HEK293 (cell line): Measurements from ENCODE around the gene SLC18A2.

Experiments
- CTCF ChIA-PET: fragments of 350-600 bp; formaldehyde crosslinking; extraction: SDS; loops from one replicate; lab custom pipeline; 2021; ENCODE audit warnings: antibody characterized with exemption; lab: Yijun Ruan, JAX
- POLR2A ChIA-PET: fragments of 300-600 bp; formaldehyde crosslinking; extraction: SDS; loops from one replicate; lab custom pipeline; 2020; ENCODE audit warnings: antibody characterized with exemption, inconsistent platforms; lab: Yijun Ruan, JAX
- H3K27ac ChIP-seq: fragments of 200-500 bp; sonication (Bioruptor generic); 2 replicates; pipeline ENCODE4 v1.5.1; 2014; ENCODE audit warnings: low read depth, low read length, control low read depth, inconsistent platforms; ENCODE audit errors: extremely low read depth
- H3K36me3 ChIP-seq, 2 experiments: fragments of 200-500 bp in 1 of 2; sonication (Bioruptor generic) in 1 of 2; 1 replicate in 1 of 2; 2 replicates in 1 of 2; pipeline ENCODE4 v1.5.1; 2014 to 2017; ENCODE audit warnings: inconsistent platforms in 2 of 2, low read length in 2 of 2; ENCODE audit not compliant: control insufficient read depth in 2 of 2, insufficient read depth in 1 of 2
- H3K4me1 ChIP-seq: fragments of 200-500 bp; sonication (Bioruptor generic); 2 replicates; pipeline ENCODE4 v1.5.1; 2014; ENCODE audit warnings: mild to moderate bottlenecking, low read length, inconsistent platforms; ENCODE audit not compliant: control insufficient read depth, insufficient read depth
- H3K4me3 ChIP-seq: 2 replicates; pipeline ENCODE4 v1.5.1; 2011; ENCODE audit warnings: low read depth, mild to moderate bottlenecking, control low read depth, low read length, moderate library complexity
- H3K9me3 ChIP-seq: fragments of 200-500 bp; sonication (Bioruptor generic); 2 replicates; pipeline ENCODE4 v1.5.1; 2014; ENCODE audit warnings: low read depth, low read length, inconsistent platforms; ENCODE audit not compliant: control insufficient read depth, insufficient read depth
- BCL11B ChIP-seq: fragments of 450-650 bp; formaldehyde crosslinking; IDR thresholded peaks from 2 replicates; pipeline ENCODE4 v1.5.1; 2016; ENCODE audit warnings: low read depth, missing biosample characterization, missing genetic modification characterization
- KLF16 ChIP-seq: fragments of 450-650 bp; formaldehyde crosslinking; IDR thresholded peaks from 2 replicates; pipeline ENCODE4 v1.5.1; 2017; ENCODE audit warnings: missing biosample characterization, missing genetic modification characterization
- KLF7 ChIP-seq: fragments of 450-650 bp; formaldehyde crosslinking; IDR thresholded peaks from 2 replicates; pipeline ENCODE4 v1.5.1; 2016; ENCODE audit warnings: missing biosample characterization, missing genetic modification characterization, borderline replicate concordance
- MEIS1 ChIP-seq: sonication (generic); formaldehyde crosslinking; IDR thresholded peaks from 2 replicates; pipeline ENCODE4 v1.8.1; 2022; ENCODE audit warnings: missing genetic modification reagents, mild to moderate bottlenecking, borderline replicate concordance
- OSR2 ChIP-seq: fragments of 450-650 bp; formaldehyde crosslinking; IDR thresholded peaks from 2 replicates; pipeline ENCODE4 v1.5.1; 2016; ENCODE audit warnings: missing biosample characterization, missing genetic modification characterization
- PATZ1 ChIP-seq: fragments of 450-650 bp; formaldehyde crosslinking; IDR thresholded peaks from 2 replicates; pipeline ENCODE4 v1.5.1; 2016; ENCODE audit warnings: missing biosample characterization, missing genetic modification characterization
- SP7 ChIP-seq: fragments of 450-650 bp; formaldehyde crosslinking; IDR thresholded peaks from 2 replicates; pipeline ENCODE4 v1.5.1; 2016; ENCODE audit warnings: missing biosample characterization, missing genetic modification characterization
- ZBTB26 ChIP-seq: fragments of 450-650 bp; formaldehyde crosslinking; optimal IDR thresholded peaks from 2 replicates; pipeline ENCODE3; 2016; ENCODE audit warnings: missing biosample characterization, mild to moderate bottlenecking, missing genetic modification characterization
- ZBTB49 ChIP-seq: fragments of 450-650 bp; formaldehyde crosslinking; IDR thresholded peaks from 2 replicates; pipeline ENCODE4 v1.5.1; 2016; ENCODE audit warnings: missing biosample characterization, missing genetic modification characterization, low read depth
- ZNF146 ChIP-seq: fragments of 450-650 bp; formaldehyde crosslinking; IDR thresholded peaks from 2 replicates; pipeline ENCODE4 v1.5.1; 2016; ENCODE audit warnings: missing biosample characterization, missing genetic modification characterization
- ZNF184 ChIP-seq: fragments of 450-650 bp; IDR thresholded peaks from 2 replicates; pipeline ENCODE4 v1.5.1; 2018; ENCODE audit warnings: missing biosample characterization, mild to moderate bottlenecking, missing genetic modification characterization
- ZNF221 ChIP-seq: fragments of 450-650 bp; formaldehyde crosslinking; IDR thresholded peaks from 2 replicates; pipeline ENCODE4 v1.5.1; 2017; ENCODE audit warnings: missing biosample characterization, missing genetic modification characterization, borderline replicate concordance
- ZNF24 ChIP-seq: fragments of 450-650 bp; formaldehyde crosslinking; IDR thresholded peaks from 2 replicates; pipeline ENCODE4 v1.5.1; 2016; ENCODE audit warnings: missing biosample characterization, missing genetic modification characterization
- ZNF292 ChIP-seq: fragments of 450-650 bp; formaldehyde crosslinking; IDR thresholded peaks from 2 replicates; pipeline ENCODE4 v1.5.1; 2016; ENCODE audit warnings: low read depth, missing biosample characterization, missing genetic modification characterization, borderline replicate concordance
- ZNF473 ChIP-seq: fragments of 450-650 bp; formaldehyde crosslinking; IDR thresholded peaks from 2 replicates; pipeline ENCODE4 v1.5.1; 2017; ENCODE audit warnings: missing biosample characterization, missing genetic modification characterization
- ZNF530 ChIP-seq: fragments of 450-650 bp; formaldehyde crosslinking; IDR thresholded peaks from 2 replicates; pipeline ENCODE4 v1.5.1; 2016; ENCODE audit warnings: low read depth, missing biosample characterization, missing genetic modification characterization
- ZNF555 ChIP-seq: fragments of 450-650 bp; formaldehyde crosslinking; conservative IDR thresholded peaks from 2 replicates; pipeline ENCODE4 v1.5.1; 2017; ENCODE audit warnings: missing biosample characterization, mild to moderate bottlenecking, missing genetic modification characterization, inconsistent platforms
- ZNF558 ChIP-seq: fragments of 450-650 bp; formaldehyde crosslinking; IDR thresholded peaks from 2 replicates; pipeline ENCODE4 v1.5.1; 2016; ENCODE audit warnings: missing biosample characterization, missing genetic modification characterization
- ZNF596 ChIP-seq: fragments of 450-650 bp; IDR thresholded peaks from 2 replicates; pipeline ENCODE4 v1.5.0; 2018; ENCODE audit warnings: missing biosample characterization, mild to moderate bottlenecking, missing genetic modification characterization, moderate library complexity
- ZNF654 ChIP-seq: fragments of 450-650 bp; formaldehyde crosslinking; IDR thresholded peaks from 2 replicates; pipeline ENCODE4 v1.5.1; 2016; ENCODE audit warnings: low read depth, missing biosample characterization, missing genetic modification characterization
- ZNF664 ChIP-seq: fragments of 450-650 bp; formaldehyde crosslinking; IDR thresholded peaks from 2 replicates; pipeline ENCODE4 v1.5.1; 2016; ENCODE audit warnings: missing biosample characterization, missing genetic modification characterization
- ZNF791 ChIP-seq: fragments of 450-650 bp; formaldehyde crosslinking; IDR thresholded peaks from 2 replicates; pipeline ENCODE4 v1.5.1; 2016; ENCODE audit warnings: missing biosample characterization, missing genetic modification characterization
- TF ChIP-seq, protein P1 (sequence below): fragments of 450-650 bp; formaldehyde crosslinking; IDR thresholded peaks from 2 replicates; pipeline ENCODE4 v1.5.1; 2016; ENCODE audit warnings: missing biosample characterization, missing genetic modification characterization

SLC18A2 gene

DNA sequence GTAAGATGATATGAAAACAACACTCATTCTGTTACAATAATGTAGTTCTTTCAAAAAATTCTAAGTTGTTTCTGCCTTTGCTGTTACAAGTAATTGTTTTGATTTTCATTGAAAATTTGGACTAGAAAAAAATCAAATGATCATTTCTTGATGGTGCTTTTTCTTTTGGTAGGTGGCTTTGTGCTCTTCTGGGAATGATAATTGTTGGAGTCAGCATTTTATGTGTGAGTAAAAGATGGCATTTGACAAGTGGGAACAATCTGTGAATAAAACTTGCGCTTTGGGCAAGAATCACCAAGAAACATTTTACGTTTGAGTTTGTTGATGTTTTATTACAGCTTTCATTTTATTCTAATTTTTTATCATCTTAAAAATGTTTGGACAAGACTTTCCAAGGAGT is 25.9 kb downstream of the SLC18A2 start:
- TF ChIP-seq KLF7 (tag by site-specific recombination) (no peak), ZNF555 (tag by site-specific recombination) (no peak), ZNF664 (tag by site-specific recombination) (no peak), ZNF146 (tag by site-specific recombination) (no peak), PATZ1 (no peak), ZNF221 (no peak), KLF16 (tag by site-specific recombination) (no peak), ZNF558 (no peak), ZNF473 (tag by site-specific recombination) (no peak), ZNF292 (tag by site-specific recombination) (no peak), ZBTB26 (no peak), OSR2 (tag by site-specific recombination) (no peak), ZNF596 (tag by site-specific recombination) (no peak), ZBTB49 (no peak), ZNF24 (tag by site-specific recombination) (no peak)
- TF ChIP-seq, protein P1, sequence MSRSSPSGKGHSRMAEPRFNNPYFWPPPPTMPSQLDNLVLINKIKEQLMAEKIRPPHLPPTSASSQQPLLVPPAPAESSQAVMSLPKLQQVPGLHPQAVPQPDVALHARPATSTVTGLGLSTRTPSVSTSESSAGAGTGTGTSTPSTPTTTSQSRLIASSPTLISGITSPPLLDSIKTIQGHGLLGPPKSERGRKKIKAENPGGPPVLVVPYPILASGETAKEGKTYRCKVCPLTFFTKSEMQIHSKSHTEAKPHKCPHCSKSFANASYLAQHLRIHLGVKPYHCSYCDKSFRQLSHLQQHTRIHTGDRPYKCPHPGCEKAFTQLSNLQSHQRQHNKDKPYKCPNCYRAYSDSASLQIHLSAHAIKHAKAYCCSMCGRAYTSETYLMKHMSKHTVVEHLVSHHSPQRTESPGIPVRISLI: no peak
- ChIA-PET CTCF (interaction anchor here (2.8 kb wide), 1 partner anchor 51 kb away, joined by 9 read pairs; no protein-coding TSS in a partner anchor), POLR2A (no interaction called here)
- Histone ChIP-seq H3K4me3 (no peak overlapping the region), H3K9me3 (no peaks in the 10 kb centered on the region), H3K36me3 (no peaks in the 10 kb centered on the region), H3K27ac (no peak overlapping the region), H3K4me1 (no peaks in the 10 kb centered on the region)

DNA sequence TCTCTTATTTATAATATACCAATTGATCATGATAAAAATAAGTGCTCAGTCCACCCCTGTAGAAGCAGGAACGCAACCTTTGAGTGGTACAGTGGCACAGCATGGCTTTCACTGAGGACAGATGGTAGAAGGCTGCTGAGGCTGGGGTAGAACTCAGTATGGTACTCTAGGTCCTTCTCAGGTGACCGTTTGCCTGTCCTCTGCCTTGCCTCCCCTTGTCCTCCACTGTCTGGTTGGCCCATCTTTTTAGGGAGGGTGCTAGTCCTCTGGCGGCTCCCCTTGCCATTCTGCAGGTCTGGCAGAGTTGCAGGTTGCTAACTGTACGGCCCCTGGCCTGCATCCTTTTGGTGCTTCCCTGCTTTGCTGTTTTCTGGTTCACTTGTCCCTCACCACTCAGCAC is 27.3 kb downstream of the SLC18A2 start:
- CTCF ChIA-PET: interaction anchor here (2.8 kb wide), 1 partner anchor 52 kb away, joined by 9 read pairs; no protein-coding TSS in a partner anchor
- Histone ChIP-seq H3K9me3 (no peaks in the 10 kb centered on the region), H3K4me1 (no peaks in the 10 kb centered on the region), H3K27ac (no peak overlapping the region), H3K4me3 (no peak overlapping the region), H3K36me3 (no peaks in the 10 kb centered on the region)
- TF ChIP-seq ZNF530 (tag by site-specific recombination) (no peak), ZNF654 (tag by site-specific recombination) (no peak), MEIS1 (CRISPR knock-in tag) (no peak), ZNF184 (no peak), SP7 (tag by site-specific recombination) (no peak), ZNF791 (tag by site-specific recombination) (no peak), BCL11B (no peak)
- POLR2A ChIA-PET: no interaction called here
